MV-4-11 (cell line): Measurements from ENCODE around the gene CORO2B.

ENCODE experiments used
- DNase-seq: peaks from one replicate; lab custom pipeline; 2025; lab: John Stamatoyannopoulos, UW

Gene CORO2B

GRCh38 chr15:68589783-68590710, 11.3 kb downstream of the CORO2B start:
- DNase-seq: no peak

GRCh38 chr15:68590721-68591389, 12.1 kb downstream of the CORO2B start:
- no peak for DNase-seq

GRCh38 chr15:68592054-68592453, 13.3 kb downstream of the CORO2B start:
- no peak for DNase-seq

DNA sequence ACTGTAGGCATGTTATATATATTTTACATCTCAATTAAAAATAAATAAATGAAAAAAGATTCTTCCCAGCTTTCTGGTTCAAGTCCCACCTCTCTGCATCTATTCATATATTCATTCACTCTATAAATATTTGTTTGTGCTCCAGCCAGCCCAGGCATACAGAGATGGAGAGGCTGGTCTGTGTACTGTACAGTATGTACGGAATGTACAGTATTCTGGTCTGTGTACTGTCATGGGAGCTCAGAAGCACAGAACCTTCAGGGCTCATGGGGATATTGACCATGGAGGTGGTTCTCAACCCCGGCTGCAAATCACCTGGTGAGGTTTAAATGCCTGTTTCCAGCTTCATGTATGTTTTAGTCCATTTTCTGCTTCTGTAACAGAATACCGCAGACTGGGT, 13.8 kb downstream of the CORO2B start:
- DNase-seq: no peak

- no peak for DNase-seq
Measured at GRCh38 chr15:68593341-68593740, 14.5 kb downstream of the CORO2B start.

DNA sequence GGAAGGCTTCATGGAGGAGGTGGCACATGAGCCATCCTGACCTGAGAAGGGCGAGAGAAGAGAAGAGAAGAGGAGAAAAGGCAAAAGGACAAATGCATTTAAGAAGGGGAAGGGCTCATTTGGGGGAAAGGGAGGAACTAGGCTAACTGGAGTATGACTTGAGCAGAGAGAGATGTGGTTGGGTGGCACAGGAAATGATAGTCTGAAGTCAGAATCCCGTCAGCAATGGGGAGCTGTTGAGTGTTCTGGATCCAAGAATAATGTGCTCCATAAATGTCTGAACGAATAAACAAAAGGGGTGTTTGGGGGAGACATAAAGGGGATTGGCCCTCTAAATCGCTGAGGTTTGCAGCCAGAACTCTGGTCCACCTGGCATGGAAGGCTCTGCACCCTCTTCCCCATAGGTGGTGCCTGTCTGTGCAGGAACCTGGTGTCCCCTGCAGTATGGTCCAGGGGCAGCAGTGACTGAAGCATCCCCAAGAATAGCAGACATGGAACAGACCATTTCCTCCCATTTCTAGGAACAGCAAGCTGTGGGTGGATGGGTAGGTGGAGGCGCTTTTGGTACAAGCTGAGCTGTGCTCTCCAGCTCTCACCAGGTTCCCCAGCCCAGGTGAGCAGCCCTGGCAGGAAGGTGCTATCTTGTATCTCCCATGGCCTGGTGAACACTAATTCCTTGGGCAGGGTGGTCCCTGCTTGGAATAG, 15.2 kb downstream of the CORO2B start:
- no peak for DNase-seq

GRCh38 chr15:68594533-68595259, 15.9 kb downstream of the CORO2B start:
- DNase-seq: no peak

DNA sequence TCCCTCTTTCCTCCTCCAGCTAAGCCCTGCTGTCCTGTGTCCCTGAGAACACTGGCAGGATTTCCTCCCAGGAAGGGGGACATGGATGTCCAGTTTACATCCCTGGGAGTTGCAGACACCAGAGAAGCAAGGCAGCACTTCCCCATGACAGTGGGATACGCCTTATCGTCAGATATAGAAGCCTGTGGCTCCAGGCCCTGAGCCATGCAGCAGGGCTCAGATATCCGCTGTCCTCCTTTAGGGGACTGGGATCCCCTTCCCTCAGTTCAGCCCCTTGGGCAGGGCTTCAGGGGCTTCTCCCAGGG, 16.4 kb downstream of the CORO2B start:
- no peak for DNase-seq

GRCh38 chr15:68595761-68596160, 17.0 kb downstream of the CORO2B start:
- DNase-seq: no peak

GRCh38 chr15:68596691-68597090, 17.9 kb downstream of the CORO2B start:
- no peak for DNase-seq

GRCh38 chr15:68597581-68597980, 18.8 kb downstream of the CORO2B start:
- no peak for DNase-seq

DNA sequence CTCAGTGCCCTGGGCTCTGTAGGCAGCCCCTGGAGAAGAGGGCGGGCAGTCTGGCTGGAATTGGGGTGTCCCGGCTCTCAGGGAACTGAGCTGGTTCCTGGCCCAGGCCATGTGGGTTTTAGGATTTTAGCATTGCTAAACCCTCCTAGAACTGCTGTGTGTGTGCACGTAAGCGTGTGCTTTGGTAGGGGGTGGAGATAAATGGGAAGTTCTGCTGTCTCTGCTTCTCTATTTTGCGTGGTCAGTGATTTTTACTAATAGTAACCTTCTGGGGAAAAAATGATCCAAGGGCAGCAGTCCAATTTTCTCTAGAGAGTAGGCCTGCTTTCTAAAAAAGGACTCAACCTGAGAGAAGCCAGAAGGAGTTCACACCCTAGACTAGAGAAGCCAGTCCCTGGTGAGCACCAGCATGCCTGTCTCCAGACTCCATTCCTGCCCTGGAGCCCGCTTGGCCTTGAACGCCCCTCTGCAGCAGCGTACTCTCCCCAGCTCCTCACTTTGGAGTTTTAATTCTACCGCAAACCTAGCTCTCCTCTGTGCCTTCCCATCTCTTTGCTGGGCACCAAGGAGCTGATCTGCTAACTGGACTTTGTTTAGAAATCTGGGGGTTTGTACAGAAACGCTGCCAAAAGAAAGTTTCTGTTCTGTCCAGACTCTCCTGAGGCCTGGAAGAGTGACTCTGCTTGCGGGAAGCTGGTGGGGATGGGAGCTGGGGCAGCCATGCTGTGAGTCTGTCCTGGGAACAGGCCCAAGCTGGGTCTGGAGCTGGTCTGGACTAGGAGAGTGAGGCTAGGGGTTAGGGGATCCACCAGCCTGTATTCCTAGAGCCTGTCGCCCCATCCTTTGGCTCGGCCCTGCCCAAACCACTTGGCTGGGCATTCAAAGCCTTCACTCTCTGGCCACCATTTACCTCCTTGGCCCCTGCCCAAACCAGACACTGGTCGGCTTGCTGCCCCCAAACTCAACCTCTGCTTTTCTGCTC, 19.7 kb downstream of the CORO2B start:
- DNase-seq: no peak

DNA sequence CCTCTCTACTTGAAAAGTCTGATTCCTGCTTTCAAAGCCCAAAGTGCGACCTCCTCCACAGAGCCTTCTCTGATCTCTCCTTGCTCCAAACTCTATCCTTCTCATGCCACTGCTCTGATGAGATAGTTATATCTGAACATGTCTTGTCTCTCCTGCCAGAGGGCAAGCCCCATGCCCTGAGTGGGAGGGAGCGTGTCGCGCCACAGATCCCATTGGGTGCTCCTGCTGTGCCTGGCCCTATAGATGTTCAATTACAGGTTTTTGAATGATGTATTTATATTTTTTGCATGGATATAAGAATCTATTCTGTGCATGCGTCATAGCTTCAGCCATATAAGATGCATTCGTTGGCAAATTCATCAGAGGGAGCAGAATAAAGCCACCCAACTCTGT, 20.4 kb downstream of the CORO2B start:
- DNase-seq: no peak

DNA sequence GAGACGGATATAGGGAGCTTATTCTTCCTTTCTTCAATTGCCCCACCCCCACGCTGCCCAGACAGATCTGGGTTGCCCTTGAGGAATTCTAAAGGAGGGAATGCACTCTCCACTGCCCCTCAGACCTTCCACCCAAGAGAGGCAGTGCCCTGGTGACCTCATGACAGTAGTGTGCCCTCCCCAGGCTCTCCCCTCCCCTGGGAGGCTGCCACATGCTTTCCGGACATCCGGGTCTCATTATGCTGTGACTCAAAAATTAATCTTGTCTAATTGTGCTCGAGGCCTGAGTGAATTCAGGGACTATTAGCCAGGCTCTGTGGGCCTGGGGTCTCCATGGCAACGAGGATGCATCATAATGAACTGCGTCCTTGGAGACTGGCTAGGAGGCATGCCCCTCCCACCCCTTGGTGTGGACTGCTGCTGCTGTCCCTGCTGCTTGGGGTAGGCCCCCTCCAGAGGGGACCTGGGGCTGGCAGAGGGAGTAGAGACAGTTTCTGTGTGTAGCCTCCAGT, 20.8 kb downstream of the CORO2B start:
- DNase-seq: no peak

GRCh38 chr15:68601206-68602197, 22.7 kb downstream of the CORO2B start:
- no peak for DNase-seq

DNA sequence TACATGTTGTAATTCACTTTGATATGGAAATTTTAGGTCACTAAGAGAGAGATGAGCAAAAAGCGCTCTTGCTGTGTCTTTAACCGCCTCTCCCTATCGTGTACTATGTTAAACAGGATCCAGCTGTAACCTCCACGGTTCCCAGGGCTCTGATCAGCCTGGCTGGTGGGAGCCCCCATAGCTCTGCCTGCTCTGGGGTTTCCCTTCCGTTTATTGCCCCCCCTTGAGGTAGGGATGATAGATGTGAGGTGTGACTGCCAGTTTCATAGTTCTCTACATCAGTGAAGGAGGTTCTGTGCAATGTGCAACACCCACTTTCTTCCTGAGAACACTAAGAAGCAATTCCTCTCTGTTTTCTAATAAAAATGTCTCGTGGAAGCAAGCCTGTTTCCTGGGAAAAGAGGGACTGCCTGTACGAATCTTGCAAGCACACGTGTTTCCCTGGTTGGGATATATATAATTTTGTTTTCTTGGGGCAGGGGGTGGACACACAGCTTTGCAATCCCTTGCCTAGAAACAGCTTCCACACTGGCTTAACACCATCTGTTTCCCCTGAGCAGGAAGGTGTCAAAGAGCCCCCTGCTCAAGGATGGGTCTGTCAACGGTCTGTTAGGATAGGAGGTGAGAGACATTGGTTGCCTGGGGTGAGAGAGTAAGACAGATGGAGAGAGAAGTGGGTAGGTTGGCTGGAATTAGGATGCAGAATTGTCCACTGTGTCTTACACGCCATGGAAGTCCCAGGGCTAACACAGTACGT, 23.8 kb downstream of the CORO2B start:
- no peak for DNase-seq

- no peak for DNase-seq
Measured at GRCh38 chr15:68603216-68603595, 24.4 kb downstream of the CORO2B start.

DNA sequence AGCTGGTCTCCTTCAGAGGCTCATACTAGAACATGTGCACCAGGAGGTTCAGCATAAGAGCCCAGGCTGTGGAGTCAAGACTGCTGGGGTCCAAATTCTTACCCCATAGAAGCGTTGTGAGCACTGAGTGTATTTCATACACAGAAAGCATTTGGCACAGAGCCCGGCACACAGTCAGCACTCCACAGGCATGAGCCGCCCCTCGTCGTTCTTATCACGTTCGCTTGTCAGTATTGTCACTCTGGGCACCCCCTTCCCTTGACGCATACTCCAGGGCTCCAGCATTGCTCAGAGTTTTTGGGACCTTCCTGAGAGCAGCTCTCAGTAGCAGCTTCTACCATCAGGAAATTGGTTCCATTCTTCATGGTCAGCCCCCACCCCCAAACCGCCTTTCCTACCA, 25.2 kb downstream of the CORO2B start:
- no peak for DNase-seq
